ENCODE data around the gene SPRYD4.

- TF ChIP-seq MAZ (IDR thresholded peaks at IDR 0.05; ENCODE audit: borderline replicate concordance, low read depth, low read length) = no peak
- no peak for TF ChIP-seq CTCF (conservative IDR thresholded peaks at IDR 0.05; ENCODE audit: low read depth, low read length)
- no peak for TF ChIP-seq RCOR1 (IDR thresholded peaks at IDR 0.05; ENCODE audit: insufficient replicate concordance, low read length)
- no peak for TF ChIP-seq POLR2A (IDR thresholded peaks at IDR 0.05; ENCODE audit: low read depth, low read length)
- no peak for TF ChIP-seq SMC3 (IDR thresholded peaks at IDR 0.05; ENCODE audit: low read depth, low read length)
- no peak for TF ChIP-seq RAD21 (IDR thresholded peaks at IDR 0.05; ENCODE audit: low read length)
- TF ChIP-seq, protein P1, sequence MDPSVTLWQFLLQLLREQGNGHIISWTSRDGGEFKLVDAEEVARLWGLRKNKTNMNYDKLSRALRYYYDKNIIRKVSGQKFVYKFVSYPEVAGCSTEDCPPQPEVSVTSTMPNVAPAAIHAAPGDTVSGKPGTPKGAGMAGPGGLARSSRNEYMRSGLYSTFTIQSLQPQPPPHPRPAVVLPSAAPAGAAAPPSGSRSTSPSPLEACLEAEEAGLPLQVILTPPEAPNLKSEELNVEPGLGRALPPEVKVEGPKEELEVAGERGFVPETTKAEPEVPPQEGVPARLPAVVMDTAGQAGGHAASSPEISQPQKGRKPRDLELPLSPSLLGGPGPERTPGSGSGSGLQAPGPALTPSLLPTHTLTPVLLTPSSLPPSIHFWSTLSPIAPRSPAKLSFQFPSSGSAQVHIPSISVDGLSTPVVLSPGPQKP (IDR thresholded peaks at IDR 0.05; ENCODE audit: borderline replicate concordance, low read depth, low read length) = no peak
- TF ChIP-seq RFX5 (IDR thresholded peaks at IDR 0.05; ENCODE audit: low read depth, low read length) = no peak
- no peak for TF ChIP-seq MXI1 (IDR thresholded peaks at IDR 0.05; ENCODE audit: borderline replicate concordance, low read depth, low read length)
- no peak for TF ChIP-seq NFE2L2 (IDR thresholded peaks at IDR 0.05; ENCODE audit: low read depth, low read length)
- no peak for TF ChIP-seq CEBPB (IDR thresholded peaks at IDR 0.05; ENCODE audit: low read depth, low read length)
- TF ChIP-seq MAFK (IDR thresholded peaks at IDR 0.05; ENCODE audit: low read depth, low read length) = no peak
- TF ChIP-seq FOS (IDR thresholded peaks at IDR 0.05; ENCODE audit: low read depth, low read length) = no peak
- no peak for TF ChIP-seq BHLHE40 (IDR thresholded peaks at IDR 0.05; ENCODE audit: low read depth, low read length)
Measured at GRCh38 chr12:56477521-56478225, 9.3 kb downstream of the SPRYD4 start.
